Fibroblast of lung (primary cell): Measurements from ENCODE around the gene OR2T4. TPM values are rescaled to one million over a fixed set of nuclear protein-coding genes. Genes with fewer than 3 reads are reported as not detected.

Source experiments
- DNase-seq, 2 donors: peaks; one replicate each; pipeline versions ENCODE4 v3.0.0 to v3.0.0-alpha.2; 2010; ENCODE audit warnings: low read depth in 2 of 2
- H2AFZ ChIP-seq: 2 replicates; pipeline ENCODE4 v1.5.1; 2012; ENCODE audit warnings: low read length, control low read depth, inconsistent platforms
- H3K27ac ChIP-seq: 2 replicates; pipeline ENCODE4 v1.5.1; 2011; ENCODE audit warnings: low read length, control low read depth; ENCODE audit not compliant: insufficient read depth
- H3K27me3 ChIP-seq: 2 replicates; pipeline ENCODE4 v1.5.1; 2011; ENCODE audit warnings: mild to moderate bottlenecking, low read length; ENCODE audit not compliant: control insufficient read depth, insufficient read depth
- H3K36me3 ChIP-seq: 2 replicates; pipeline ENCODE4 v1.5.1; 2011; ENCODE audit warnings: low read length; ENCODE audit not compliant: control insufficient read depth, insufficient read depth
- H3K4me1 ChIP-seq: 2 replicates; pipeline ENCODE4 v1.5.1; 2011; ENCODE audit warnings: low read length; ENCODE audit not compliant: control insufficient read depth, insufficient read depth; ENCODE audit errors: extremely low read depth
- H3K4me2 ChIP-seq: 2 replicates; pipeline ENCODE4 v1.5.1; 2011; ENCODE audit warnings: low read length, control low read depth; ENCODE audit not compliant: insufficient read depth; ENCODE audit errors: extremely low read depth
- H3K4me3 ChIP-seq, 4 experiments: fragments of 200-600 bp in 1 of 4; sonication (generic) in 1 of 4; replicated peaks in 1 of 4; 2 replicates each; pipeline ENCODE4 v1.5.1; 2011 to 2016; ENCODE audit warnings: low read length in 4 of 4, low read depth in 3 of 4, mild to moderate bottlenecking in 3 of 4, control low read depth in 2 of 4, inconsistent platforms in 1 of 4, mixed read lengths in 1 of 4; ENCODE audit not compliant: insufficient read depth in 1 of 4; ENCODE audit errors: control extremely low read depth in 1 of 4
- H3K79me2 ChIP-seq: 2 replicates; pipeline ENCODE4 v1.5.1; 2012; ENCODE audit warnings: mild to moderate bottlenecking, low read length, inconsistent platforms; ENCODE audit not compliant: control insufficient read depth, insufficient read depth
- H3K9ac ChIP-seq: 2 replicates; pipeline ENCODE4 v1.5.1; 2011; ENCODE audit warnings: mild to moderate bottlenecking, low read length, control low read depth; ENCODE audit not compliant: insufficient read depth
- H3K9me3 ChIP-seq: 2 replicates; pipeline ENCODE4 v1.5.1; 2012; ENCODE audit warnings: low read depth, low read length; ENCODE audit not compliant: control insufficient read depth, insufficient read depth
- H4K20me1 ChIP-seq: 2 replicates; pipeline ENCODE4 v1.5.1; 2011; ENCODE audit warnings: low read length; ENCODE audit not compliant: control insufficient read depth, insufficient read depth; ENCODE audit errors: extremely low read depth
- EZH2 ChIP-seq: IDR thresholded peaks from 2 replicates; pipeline ENCODE4 v1.5.1; 2012; ENCODE audit warnings: low read length, control low read depth, mild to moderate bottlenecking; ENCODE audit errors: missing control alignments
- polyA plus RNA-seq, 2 donors: library from polyadenylated mRNA; depleted of rRNA in 1 of 2; stranded (reverse) in 1 of 2; unstranded in 1 of 2; fragments of >200 nt; gene quantifications; 2 replicates each; pipeline ENCODE4 v1.2.1, GENCODE V29; 2011 to 2012; ENCODE audit warnings: missing spikeins in 1 of 2
- total RNA-seq: library from RNA; depleted of rRNA; stranded (reverse); fragments of >200 nt; gene quantifications from 2 replicates; pipeline ENCODE4 v1.2.1, GENCODE V29; 2014
- TF ChIP-seq, protein P1 (sequence below), 2 donors: IDR thresholded peaks in 1 of 2; conservative IDR thresholded peaks in 1 of 2; 1 replicate in 1 of 2; 2 replicates in 1 of 2; pipeline ENCODE4 v1.5.1; 2011 to 2012; ENCODE audit warnings: low read length in 2 of 2, control low read depth in 1 of 2, inconsistent platforms in 1 of 2, low read depth in 1 of 2, mild to moderate bottlenecking in 1 of 2

Gene OR2T4
- total and polyA plus RNA-seq, 2 donors (not counting 1 experiment from before 2014, with no cell fraction given): not detected

DNA sequence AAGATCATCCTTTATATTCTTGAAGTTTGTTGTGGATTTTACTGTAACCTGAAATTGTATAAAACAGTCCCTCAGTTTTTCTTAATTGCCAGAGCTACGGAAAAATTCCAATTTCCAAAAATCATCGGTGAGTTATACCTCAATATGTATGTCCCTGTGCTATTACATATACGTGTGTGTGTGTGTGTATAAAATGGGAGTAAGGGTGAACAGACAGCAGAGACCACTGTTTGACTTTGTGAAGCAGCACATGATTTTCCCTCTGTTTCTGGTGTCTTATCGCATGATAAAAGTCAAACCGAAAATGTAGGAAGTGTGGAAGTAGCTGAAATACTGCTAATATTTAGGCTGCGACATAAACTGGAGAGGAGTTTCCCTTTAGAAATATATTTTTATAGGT, 42.6 kb downstream of the OR2T4 start:
- TF ChIP-seq, protein P1, sequence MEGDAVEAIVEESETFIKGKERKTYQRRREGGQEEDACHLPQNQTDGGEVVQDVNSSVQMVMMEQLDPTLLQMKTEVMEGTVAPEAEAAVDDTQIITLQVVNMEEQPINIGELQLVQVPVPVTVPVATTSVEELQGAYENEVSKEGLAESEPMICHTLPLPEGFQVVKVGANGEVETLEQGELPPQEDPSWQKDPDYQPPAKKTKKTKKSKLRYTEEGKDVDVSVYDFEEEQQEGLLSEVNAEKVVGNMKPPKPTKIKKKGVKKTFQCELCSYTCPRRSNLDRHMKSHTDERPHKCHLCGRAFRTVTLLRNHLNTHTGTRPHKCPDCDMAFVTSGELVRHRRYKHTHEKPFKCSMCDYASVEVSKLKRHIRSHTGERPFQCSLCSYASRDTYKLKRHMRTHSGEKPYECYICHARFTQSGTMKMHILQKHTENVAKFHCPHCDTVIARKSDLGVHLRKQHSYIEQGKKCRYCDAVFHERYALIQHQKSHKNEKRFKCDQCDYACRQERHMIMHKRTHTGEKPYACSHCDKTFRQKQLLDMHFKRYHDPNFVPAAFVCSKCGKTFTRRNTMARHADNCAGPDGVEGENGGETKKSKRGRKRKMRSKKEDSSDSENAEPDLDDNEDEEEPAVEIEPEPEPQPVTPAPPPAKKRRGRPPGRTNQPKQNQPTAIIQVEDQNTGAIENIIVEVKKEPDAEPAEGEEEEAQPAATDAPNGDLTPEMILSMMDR (conservative IDR thresholded peaks at IDR 0.05 in 1 of 2, IDR thresholded peaks at IDR 0.05 in 1 of 2; ENCODE audit: low read depth in 1 of 2, low read length in 2 of 2): no peak
- TF ChIP-seq EZH2: no peak
- Histone ChIP-seq H3K79me2 (no peaks in the 10 kb centered on the region), H3K27ac (no peak overlapping the region), H3K36me3 (no peaks in the 10 kb centered on the region), H3K9ac (no peak overlapping the region), H3K27me3 (no peaks in the 10 kb centered on the region), H4K20me1 (no peaks in the 10 kb centered on the region), H2AFZ (no peak overlapping the region), H3K4me3 (no peak overlapping the region), H3K4me1 (no peaks in the 10 kb centered on the region), H3K4me2 (no peak overlapping the region), H3K9me3 (no peaks in the 10 kb centered on the region)
- DNase-seq: peak in 1 of 2 donors; percentile 1

DNA sequence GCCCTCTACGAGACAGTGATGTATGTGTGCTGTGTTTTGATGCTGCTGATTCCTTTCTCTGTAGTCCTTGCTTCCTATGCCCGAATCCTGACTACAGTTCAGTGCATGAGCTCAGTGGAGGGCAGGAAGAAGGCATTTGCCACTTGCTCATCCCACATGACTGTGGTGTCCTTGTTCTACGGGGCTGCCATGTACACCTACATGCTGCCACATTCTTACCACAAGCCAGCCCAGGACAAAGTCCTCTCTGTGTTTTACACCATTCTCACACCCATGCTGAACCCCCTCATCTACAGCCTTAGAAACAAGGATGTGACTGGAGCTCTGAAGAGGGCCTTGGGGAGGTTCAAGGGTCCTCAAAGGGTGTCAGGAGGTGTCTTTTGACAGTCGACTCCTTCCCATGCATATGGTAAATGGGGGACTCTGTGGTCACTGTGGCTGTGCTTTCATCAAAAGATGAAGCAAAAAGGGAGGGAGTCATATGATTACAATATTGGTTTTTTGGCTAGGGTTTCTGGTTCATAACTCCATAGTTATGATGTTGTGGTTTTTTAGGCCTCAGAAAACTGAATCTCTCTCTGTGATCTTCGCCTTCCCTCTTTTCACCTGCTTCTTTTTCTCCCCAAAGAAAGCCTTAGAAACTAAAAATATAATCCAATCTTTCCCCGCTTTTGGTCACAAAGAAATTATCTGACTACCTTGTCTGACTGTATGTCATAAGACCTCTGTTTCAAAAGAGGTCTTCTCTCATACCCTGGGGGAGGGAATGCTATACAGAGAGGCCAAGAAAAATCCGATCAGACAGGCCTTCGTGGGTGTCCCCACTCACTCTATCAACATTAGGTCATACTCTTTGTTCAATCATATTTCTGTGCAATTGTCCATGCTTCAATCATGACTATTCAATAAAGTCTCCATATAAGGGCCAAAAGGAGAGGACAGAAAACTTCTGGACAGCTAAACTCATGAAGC, 45.5 kb downstream of the OR2T4 start:
- no peaks in the 10 kb centered on the region for H3K9me3 ChIP-seq
- H3K36me3 ChIP-seq: no peaks in the 10 kb centered on the region
- DNase-seq: no peak
- no peak overlapping the region for H2AFZ ChIP-seq
- no peak overlapping the region for H3K4me3 ChIP-seq
- no peaks in the 10 kb centered on the region for H3K4me1 ChIP-seq
- no peaks in the 10 kb centered on the region for H3K79me2 ChIP-seq
- TF ChIP-seq, protein P1 (conservative IDR thresholded peaks at IDR 0.05 in 1 of 2, IDR thresholded peaks at IDR 0.05 in 1 of 2; ENCODE audit: low read depth in 1 of 2, low read length in 2 of 2): no peak
- no peak for TF ChIP-seq EZH2
- H3K4me2 ChIP-seq: no peak overlapping the region
- no peak overlapping the region for H3K9ac ChIP-seq
- H4K20me1 ChIP-seq: no peaks in the 10 kb centered on the region
- H3K27me3 ChIP-seq: no peaks in the 10 kb centered on the region
- H3K27ac ChIP-seq: no peak overlapping the region

Other genes starting within 250 kb of the OR2T4 start
- not detected in 2 replicates for gene OR2M5, start 216.5 kb upstream of the OR2T4 start, total RNA-seq
- not detected in 2 replicates for gene OR2M5, start 216.5 kb upstream of the OR2T4 start, polyA plus RNA-seq
- gene OR2M2, start 186.8 kb upstream of the OR2T4 start, total RNA-seq: not detected in 2 replicates
- not detected in 2 replicates for gene OR2M2, start 186.8 kb upstream of the OR2T4 start, polyA plus RNA-seq
- gene OR2M3, start 164.4 kb upstream of the OR2T4 start, total RNA-seq: under 0.01 TPM in 1 of 2 replicates, not detected in the other
- gene OR2M3, start 164.4 kb upstream of the OR2T4 start, polyA plus RNA-seq: 0.02 TPM in 1 of 2 replicates, not detected in the other
- under 0.01 TPM in 1 of 2 replicates, not detected in the other for gene OR2M4, start 130.2 kb upstream of the OR2T4 start, total RNA-seq
- gene OR2M4, start 130.2 kb upstream of the OR2T4 start, polyA plus RNA-seq: 0.05 TPM in 1 of 2 replicates, not detected in the other
- gene OR2T33, start 83.7 kb upstream of the OR2T4 start, total RNA-seq: not detected in 2 replicates
- gene OR2T33, start 83.7 kb upstream of the OR2T4 start, polyA plus RNA-seq: not detected in 2 replicates
- gene OR2T12, start 58.2 kb upstream of the OR2T4 start, total RNA-seq: not detected in 2 replicates
- not detected in 2 replicates for gene OR2T12, start 58.2 kb upstream of the OR2T4 start, polyA plus RNA-seq
- gene OR2M7, start 37.1 kb upstream of the OR2T4 start, total RNA-seq: not detected in 2 replicates
- gene OR2M7, start 37.1 kb upstream of the OR2T4 start, polyA plus RNA-seq: not detected in 2 replicates
- not detected in 2 replicates for gene OR14C36, start 12.9 kb upstream of the OR2T4 start, total RNA-seq
- gene OR14C36, start 12.9 kb upstream of the OR2T4 start, polyA plus RNA-seq: not detected in 2 replicates
- not detected in 2 replicates for gene OR2T6, start 14.1 kb downstream of the OR2T4 start, total RNA-seq
- gene OR2T6, start 14.1 kb downstream of the OR2T4 start, polyA plus RNA-seq: not detected in 2 replicates
- not detected in 2 replicates for gene OR2T1, start 41.4 kb downstream of the OR2T4 start, total RNA-seq
- gene OR2T1, start 41.4 kb downstream of the OR2T4 start, polyA plus RNA-seq: not detected in 2 replicates
- gene OR2T2, start 84.0 kb downstream of the OR2T4 start, total RNA-seq: not detected in 2 replicates
- not detected in 2 replicates for gene OR2T2, start 84.0 kb downstream of the OR2T4 start, polyA plus RNA-seq
- not detected in 2 replicates for gene OR2T3, start 111.7 kb downstream of the OR2T4 start, total RNA-seq
- not detected in 2 replicates for gene OR2T3, start 111.7 kb downstream of the OR2T4 start, polyA plus RNA-seq
- gene OR2T5, start 126.9 kb downstream of the OR2T4 start, total RNA-seq: not detected in 2 replicates
- not detected in 2 replicates for gene OR2T5, start 126.9 kb downstream of the OR2T4 start, polyA plus RNA-seq
- gene OR2G6, start 146.4 kb downstream of the OR2T4 start, total RNA-seq: not detected in 2 replicates
- gene OR2G6, start 146.4 kb downstream of the OR2T4 start, polyA plus RNA-seq: not detected in 2 replicates
- gene OR2T29, start 201.1 kb downstream of the OR2T4 start, total RNA-seq: not detected in 2 replicates
- not detected in 2 replicates for gene OR2T29, start 201.1 kb downstream of the OR2T4 start, polyA plus RNA-seq
- gene OR2T34, start 213.1 kb downstream of the OR2T4 start, total RNA-seq: not detected in 2 replicates
- gene OR2T34, start 213.1 kb downstream of the OR2T4 start, polyA plus RNA-seq: not detected in 2 replicates
- gene OR2T10, start 236.0 kb downstream of the OR2T4 start, total RNA-seq: not detected in 2 replicates
- not detected in 2 replicates for gene OR2T10, start 236.0 kb downstream of the OR2T4 start, polyA plus RNA-seq